ENCODE results near the gene SH3PXD2A.

The SH3PXD2A gene

DNA sequence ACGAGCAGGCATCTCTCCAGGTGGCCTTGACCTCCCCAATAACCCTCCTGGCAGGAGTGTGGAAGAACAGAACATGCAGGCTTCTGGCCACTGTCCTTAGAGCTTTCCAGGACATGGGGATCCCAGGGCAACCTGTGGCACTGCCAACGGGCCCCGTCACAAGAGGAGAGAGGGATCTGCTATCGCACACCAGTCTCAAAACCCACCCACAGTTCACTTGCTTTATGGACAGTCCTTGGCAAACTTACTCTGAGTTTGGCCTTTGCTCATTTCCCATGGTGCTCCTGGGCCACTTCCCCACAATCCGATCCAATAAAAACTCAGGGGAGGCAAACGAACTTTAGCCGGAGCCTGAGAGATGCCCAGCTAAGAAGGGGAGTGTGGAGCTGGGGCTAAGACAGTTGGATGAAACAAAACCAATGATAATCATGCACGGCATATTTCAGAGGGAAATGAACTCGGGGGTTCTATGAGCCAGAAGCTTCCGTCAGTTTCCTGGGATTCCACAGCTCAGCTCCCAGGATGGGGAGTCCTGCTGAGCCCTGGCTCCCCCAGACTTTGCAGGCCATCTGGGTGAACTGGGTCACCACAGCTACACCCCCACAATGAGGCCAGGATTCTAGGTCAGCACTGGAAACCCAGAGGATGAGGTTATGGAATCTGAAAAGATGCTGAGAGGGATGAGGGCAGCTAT lies 203.4 kb downstream of the SH3PXD2A start:
- no peak overlapping the region for H3K27ac ChIP-seq
- TF ChIP-seq, protein P1, sequence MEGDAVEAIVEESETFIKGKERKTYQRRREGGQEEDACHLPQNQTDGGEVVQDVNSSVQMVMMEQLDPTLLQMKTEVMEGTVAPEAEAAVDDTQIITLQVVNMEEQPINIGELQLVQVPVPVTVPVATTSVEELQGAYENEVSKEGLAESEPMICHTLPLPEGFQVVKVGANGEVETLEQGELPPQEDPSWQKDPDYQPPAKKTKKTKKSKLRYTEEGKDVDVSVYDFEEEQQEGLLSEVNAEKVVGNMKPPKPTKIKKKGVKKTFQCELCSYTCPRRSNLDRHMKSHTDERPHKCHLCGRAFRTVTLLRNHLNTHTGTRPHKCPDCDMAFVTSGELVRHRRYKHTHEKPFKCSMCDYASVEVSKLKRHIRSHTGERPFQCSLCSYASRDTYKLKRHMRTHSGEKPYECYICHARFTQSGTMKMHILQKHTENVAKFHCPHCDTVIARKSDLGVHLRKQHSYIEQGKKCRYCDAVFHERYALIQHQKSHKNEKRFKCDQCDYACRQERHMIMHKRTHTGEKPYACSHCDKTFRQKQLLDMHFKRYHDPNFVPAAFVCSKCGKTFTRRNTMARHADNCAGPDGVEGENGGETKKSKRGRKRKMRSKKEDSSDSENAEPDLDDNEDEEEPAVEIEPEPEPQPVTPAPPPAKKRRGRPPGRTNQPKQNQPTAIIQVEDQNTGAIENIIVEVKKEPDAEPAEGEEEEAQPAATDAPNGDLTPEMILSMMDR (conservative IDR thresholded peaks at IDR 0.05), result no peak
- no peak for TF ChIP-seq ZFX (IDR thresholded peaks at IDR 0.05)

- no peak overlapping the region for H3K27ac ChIP-seq
- TF ChIP-seq, protein P1 (conservative IDR thresholded peaks at IDR 0.05), result no peak
- TF ChIP-seq ZFX (IDR thresholded peaks at IDR 0.05), result no peak
These were observed 204.0 kb downstream of the SH3PXD2A start for GRCh38 chr10:103651333-103651732.

DNA sequence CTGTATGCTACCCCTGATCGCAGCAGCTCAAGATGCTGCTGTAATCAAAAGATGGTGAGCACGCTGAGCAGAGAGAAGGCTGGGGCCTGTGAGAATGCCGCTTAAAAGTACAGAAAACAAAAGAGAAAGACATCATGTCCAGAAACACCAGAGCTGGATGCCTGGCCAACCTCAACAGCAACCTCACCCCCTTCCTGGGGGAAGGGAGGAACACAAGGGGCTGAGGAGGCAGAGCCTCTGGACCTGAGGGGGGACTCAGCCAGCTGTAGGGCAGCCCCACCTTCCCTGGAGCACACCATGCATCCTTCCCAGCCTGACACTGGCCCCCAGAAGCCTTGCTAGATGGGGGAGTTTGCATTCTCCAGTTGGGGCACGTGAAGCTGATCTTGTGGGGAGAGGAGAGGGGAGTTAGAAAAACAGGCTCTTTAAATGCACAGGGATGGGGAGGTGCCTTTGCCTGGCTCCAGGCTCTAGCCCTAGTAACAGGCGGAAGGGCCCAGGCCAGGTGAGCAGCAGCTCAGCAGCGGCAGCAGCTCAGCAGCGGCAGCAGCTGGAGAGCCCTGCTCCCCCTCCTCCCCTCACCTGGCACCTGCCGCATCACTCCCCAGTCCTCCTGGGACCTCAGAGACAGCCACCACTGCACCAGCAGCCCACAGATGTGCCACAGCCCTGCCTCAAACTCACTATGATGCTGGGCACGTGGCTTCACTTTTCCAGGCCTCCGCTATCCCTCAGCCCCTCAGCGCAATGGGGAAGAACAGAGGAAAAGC lies 205.5 kb downstream of the SH3PXD2A start:
- TF ChIP-seq, protein P1 (conservative IDR thresholded peaks at IDR 0.05), result no peak
- no peak for TF ChIP-seq ZFX (IDR thresholded peaks at IDR 0.05)
- H3K27ac ChIP-seq, result no peak overlapping the region

GRCh38 chr10:103648636-103649532 lies 206.5 kb downstream of the SH3PXD2A start:
- TF ChIP-seq, protein P1 (conservative IDR thresholded peaks at IDR 0.05), result no peak
- TF ChIP-seq ZFX (IDR thresholded peaks at IDR 0.05), result no peak
- H3K27ac ChIP-seq, result no peak overlapping the region

GRCh38 chr10:103648251-103648635 lies 207.1 kb downstream of the SH3PXD2A start:
- H3K27ac ChIP-seq, result no peak overlapping the region
- no peak for TF ChIP-seq ZFX (IDR thresholded peaks at IDR 0.05)
- TF ChIP-seq, protein P1 (conservative IDR thresholded peaks at IDR 0.05), result no peak

DNA sequence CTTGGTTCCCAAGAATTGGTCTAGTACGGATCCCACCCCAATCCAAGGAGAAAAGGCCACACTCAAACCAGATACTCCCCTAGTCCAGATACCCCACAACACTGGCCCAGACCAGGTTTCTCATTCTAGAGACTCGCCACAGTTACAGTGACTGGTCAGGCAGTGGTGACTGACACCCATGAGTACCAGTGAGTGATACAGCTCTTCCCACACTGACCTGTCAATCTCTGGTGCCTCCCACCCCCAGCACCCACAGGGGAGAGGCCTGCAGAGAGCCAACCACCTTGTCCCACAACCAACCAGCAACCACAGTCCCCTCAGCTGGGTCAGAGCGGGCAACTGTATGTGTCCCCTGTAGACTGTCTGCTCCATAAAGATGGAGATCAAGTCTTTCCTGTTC lies 209.1 kb downstream of the SH3PXD2A start:
- H3K27ac ChIP-seq, result no peak overlapping the region
- TF ChIP-seq ZFX (IDR thresholded peaks at IDR 0.05), result no peak
- TF ChIP-seq, protein P1 (conservative IDR thresholded peaks at IDR 0.05), result no peak

Measured in C4-2B (cell line).